ENCODE data around the gene VSTM2A. TPM values are rescaled to one million over a fixed set of nuclear protein-coding genes. Genes with fewer than 3 reads are reported as not detected.

Gene VSTM2A
- total RNA-seq, 4 donors from 2014 or later, result 0.10 to 0.81 TPM; not detected in 2

DNA sequence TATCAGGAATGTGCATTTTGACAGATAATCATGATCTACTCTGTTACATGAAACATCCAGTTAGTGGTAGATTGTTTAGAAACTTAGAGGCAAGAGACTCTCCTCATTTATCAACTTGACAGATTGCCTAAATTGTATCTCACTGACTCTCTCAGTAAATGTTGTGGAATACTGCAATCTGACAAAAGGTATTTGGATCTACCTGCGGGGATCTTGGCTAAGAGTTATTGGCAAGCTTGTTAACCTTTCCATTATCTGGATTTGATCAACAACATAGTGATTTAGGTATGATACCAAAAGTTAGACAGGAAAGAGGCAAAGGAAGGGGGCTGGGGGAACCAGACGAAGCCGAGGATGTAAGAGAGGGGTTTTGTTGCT lies 2.0 kb downstream of the VSTM2A start:
- no peak for ATAC-seq
- 0 to 4% methylated on average over 1 to 3 of the region's 3 CpGs for WGBS, 2 donors (ENCODE audit: low coverage in 1 of 2)
- Histone ChIP-seq H3K36me3 (no peaks in the 10 kb centered on the region), H3K27me3 (peaks cover 80% of the 10 kb centered on the region), H3K4me1 (peaks cover 0 to 34% (median 17%) of the 10 kb centered on the region in 3 donors), H3K27ac (no peak overlapping the region), H3K4me3 (no peak overlapping the region), H3K9me3 (no peaks in the 10 kb centered on the region)
- TF ChIP-seq POLR2AphosphoS5 (IDR thresholded peaks at IDR 0.05) (no peak), POLR2A (IDR thresholded peaks at IDR 0.05) (no peak), EP300 (IDR thresholded peaks at IDR 0.05) (no peak), CTCF (IDR thresholded peaks at IDR 0.05) (no peak)

GRCh38 chr7:54544527-54545240 lies 2.5 kb downstream of the VSTM2A start:
- ATAC-seq, result no peak
- H3K36me3 ChIP-seq, result no peaks in the 10 kb centered on the region
- no peaks in the 10 kb centered on the region for H3K9me3 ChIP-seq
- WGBS, 2 donors (ENCODE audit: low coverage in 1 of 2), result 2 to 3% methylated on average over 7 to 8 of the region's 45 CpGs
- peaks cover 80% of the 10 kb centered on the region for H3K27me3 ChIP-seq
- TF ChIP-seq POLR2AphosphoS5 (IDR thresholded peaks at IDR 0.05) (no peak), POLR2A (IDR thresholded peaks at IDR 0.05) (no peak), EP300 (IDR thresholded peaks at IDR 0.05) (no peak), CTCF (IDR thresholded peaks at IDR 0.05) (no peak)
- no peak overlapping the region for H3K27ac ChIP-seq
- H3K4me3 ChIP-seq, result no peak overlapping the region
- peaks cover 0 to 34% (median 17%) of the 10 kb centered on the region in 3 donors for H3K4me1 ChIP-seq

GRCh38 chr7:54545241-54545563 lies 3.0 kb downstream of the VSTM2A start:
- no peaks in the 10 kb centered on the region for H3K9me3 ChIP-seq
- no peaks in the 10 kb centered on the region for H3K36me3 ChIP-seq
- H3K27me3 ChIP-seq, result peaks cover 80% of the 10 kb centered on the region
- H3K4me1 ChIP-seq, result peaks cover 0 to 34% (median 17%) of the 10 kb centered on the region in 3 donors
- TF ChIP-seq EP300 (IDR thresholded peaks at IDR 0.05) (no peak), POLR2A (IDR thresholded peaks at IDR 0.05) (no peak), CTCF (IDR thresholded peaks at IDR 0.05) (no peak), POLR2AphosphoS5 (IDR thresholded peaks at IDR 0.05) (no peak)
- H3K27ac ChIP-seq, result no peak overlapping the region
- ATAC-seq, result no peak
- no peak overlapping the region for H3K4me3 ChIP-seq
- WGBS, 2 donors (ENCODE audit: low coverage in 1 of 2), result 0 to 4% methylated on average over 4 of the region's 5 CpGs

GRCh38 chr7:54546081-54546985 lies 4.2 kb downstream of the VSTM2A start:
- H3K27ac ChIP-seq, result no peak overlapping the region
- H3K27me3 ChIP-seq, result peaks cover 68% of the 10 kb centered on the region
- H3K9me3 ChIP-seq, result no peaks in the 10 kb centered on the region
- H3K36me3 ChIP-seq, result no peaks in the 10 kb centered on the region
- H3K4me1 ChIP-seq, result peaks cover 0 to 32% (median 17%) of the 10 kb centered on the region in 3 donors
- TF ChIP-seq POLR2AphosphoS5 (IDR thresholded peaks at IDR 0.05), result no peak
- TF ChIP-seq CTCF (IDR thresholded peaks at IDR 0.05), result peak in 1 of 4 experiments; percentile 43
- peak overlapping the region in 1 of 2 donors; percentile 42 for H3K4me3 ChIP-seq
- peak; percentile 31 for ATAC-seq
- WGBS, 2 donors (ENCODE audit: low coverage in 1 of 2), result 2 to 3% methylated on average over 18 to 22 of the region's 80 CpGs
